Stimulated activated CD8-positive, alpha-beta memory T cell treated with anti-CD3 and anti-CD28 coated beads, Interleukin-2, amount 100 ng/mL, for 1 hour (primary cell): ENCODE data around the gene CYP11A1.
"Not testable (repeated sequence)": the region's sequence is repeated elsewhere in the genome, so short reads cannot be mapped to it uniquely, and the experiment has no call there.

ENCODE experiments used
- DNase-seq, 2 donors: peaks; one replicate each; pipeline ENCODE4 v3.0.0-alpha.2; 2020; ENCODE audit warnings: low read depth in 2 of 2

The CYP11A1 gene

DNA sequence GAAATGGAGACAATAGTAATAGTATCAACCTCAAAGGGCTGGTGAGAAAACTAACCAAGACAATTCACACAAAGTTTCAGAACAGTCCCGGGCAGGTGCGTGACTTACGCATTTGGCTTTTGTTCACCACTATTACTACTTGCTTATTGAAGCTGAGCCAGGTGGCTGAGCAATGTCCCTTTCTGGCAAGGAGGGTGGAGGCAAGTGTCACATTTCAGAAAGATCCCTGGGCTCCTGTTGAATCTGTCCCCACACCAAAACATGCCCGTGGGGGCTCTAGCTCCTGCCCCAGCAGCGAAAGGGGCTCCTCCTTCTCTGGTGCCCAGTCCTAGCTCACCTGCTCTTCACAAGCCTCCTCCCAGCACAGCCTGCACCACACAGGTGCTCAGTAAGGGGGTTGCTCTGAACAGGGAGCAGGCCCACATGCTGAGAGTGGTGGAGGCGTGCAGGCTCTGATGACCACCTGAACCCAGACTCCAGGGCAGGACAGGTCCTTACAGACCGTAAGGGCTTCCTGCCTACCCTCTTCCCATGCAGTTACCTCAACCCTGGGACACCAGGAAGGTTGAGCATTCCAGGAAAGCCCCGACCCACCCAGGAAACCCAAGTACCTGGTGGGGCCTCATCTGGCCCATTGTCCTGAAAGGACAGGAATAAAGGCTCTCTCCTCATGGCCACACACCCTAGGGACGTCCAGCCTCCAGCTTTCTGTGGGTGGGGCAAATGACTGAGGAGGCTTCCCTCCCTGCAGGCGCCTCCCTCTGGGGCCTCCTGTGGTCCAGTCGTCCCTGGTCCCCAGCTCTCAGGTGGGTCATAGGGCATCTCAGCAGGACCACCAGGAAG lies 33.7 kb upstream of the CYP11A1 start:
- no peak for DNase-seq

DNA sequence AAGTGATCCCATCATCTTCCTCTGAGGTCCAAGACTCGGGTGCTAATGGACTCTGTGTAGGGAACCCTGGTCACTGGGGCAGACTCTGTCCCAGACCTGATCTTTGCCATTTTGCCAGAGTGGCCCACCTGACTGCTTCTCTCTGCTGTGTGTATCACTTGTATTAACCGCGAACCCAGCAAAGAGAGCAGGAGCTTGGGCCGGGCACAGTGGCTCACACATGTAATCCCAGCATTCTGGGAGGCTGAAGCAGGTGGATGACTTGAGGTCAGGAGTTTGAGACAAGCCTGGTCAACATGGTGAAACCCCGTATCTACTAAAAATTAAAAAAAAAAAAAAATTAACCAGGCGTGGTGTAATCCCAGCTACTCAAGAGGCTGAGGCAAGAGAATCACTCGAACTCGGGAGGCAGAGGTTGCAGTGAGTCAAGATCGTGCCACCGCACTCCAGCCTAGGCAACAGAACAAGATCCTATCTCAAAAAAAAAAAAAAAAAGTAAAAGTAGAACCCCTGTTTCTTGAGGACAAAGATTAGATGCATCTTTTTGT lies 32.9 kb upstream of the CYP11A1 start:
- DNase-seq, result no peak

DNA sequence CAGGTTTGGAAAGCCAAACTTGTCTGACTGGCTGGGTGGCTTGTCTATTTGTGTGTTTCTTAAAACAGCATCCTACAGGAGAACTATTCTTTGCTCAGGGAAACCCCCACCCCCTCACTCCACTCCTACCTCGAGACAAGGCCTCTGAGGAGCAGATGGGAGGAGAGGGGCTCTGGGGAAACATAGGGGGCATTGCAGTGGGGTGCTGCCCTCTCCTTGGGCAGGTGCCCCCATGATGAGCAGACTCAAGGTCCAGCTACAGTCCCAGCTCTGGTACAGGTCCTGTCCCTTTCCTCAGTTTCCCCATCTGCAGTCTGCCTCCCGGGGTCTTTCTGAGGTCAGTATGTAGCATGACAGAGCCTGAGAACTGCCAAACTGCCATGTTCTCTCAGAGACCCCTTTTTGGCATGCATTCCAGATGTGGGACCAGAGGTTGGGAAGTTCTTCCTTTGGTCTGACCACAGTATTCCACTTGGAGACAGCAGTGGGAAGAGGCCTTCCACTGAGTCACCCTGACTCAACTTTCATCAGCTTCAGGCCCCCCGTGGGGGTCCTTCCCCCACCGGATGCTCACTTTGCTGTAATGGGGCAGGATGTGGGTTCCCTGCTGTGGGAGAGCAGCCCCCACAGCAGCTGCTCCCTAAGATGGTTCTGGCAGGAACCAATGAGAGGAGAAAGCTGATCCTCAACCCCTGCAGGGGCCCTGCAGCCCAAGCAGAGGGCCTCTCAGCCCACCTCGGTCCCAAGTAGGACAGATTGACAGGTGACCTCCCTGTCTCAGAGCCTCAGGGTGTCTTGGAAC lies 32.3 kb upstream of the CYP11A1 start:
- DNase-seq, result no peak

DNA sequence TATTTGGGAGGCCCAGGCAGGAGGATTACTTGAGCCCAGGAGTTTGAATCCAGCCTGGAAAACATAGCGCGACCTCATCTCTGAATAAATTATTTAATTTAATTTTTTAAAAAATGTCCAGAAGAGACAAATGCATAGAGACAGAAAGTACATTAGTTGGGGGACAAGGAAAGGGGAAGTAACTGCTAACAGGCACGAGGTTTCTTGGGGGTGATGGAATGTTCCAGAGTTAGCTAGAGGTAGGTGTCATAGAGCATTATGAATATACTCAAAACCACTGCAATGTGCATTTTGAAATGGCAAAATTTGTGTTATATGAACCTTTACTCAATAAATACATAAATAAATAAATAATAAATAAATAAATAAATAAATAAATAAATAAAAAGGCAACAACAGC lies 31.7 kb upstream of the CYP11A1 start:
- DNase-seq, result no peak

DNA sequence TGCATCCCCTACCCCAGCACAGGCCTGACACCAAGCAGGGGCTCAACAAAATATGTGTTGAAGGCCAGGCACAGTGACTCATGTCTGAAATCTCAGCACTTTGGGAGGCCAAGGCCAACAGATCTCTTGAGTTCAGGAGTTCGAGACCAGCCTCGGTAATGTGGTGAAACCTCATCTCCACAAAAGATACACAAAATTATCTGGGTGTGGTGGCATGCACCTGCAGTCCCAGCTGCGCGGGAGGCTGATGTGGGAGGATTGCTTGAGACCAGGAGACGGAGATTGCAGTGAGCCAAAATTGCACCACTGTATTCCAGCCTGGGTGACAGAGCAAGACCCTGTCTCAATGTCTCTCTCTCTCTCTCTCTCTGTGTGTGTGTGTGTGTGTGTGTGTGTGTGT lies 30.7 kb upstream of the CYP11A1 start:
- no peak for DNase-seq

DNA sequence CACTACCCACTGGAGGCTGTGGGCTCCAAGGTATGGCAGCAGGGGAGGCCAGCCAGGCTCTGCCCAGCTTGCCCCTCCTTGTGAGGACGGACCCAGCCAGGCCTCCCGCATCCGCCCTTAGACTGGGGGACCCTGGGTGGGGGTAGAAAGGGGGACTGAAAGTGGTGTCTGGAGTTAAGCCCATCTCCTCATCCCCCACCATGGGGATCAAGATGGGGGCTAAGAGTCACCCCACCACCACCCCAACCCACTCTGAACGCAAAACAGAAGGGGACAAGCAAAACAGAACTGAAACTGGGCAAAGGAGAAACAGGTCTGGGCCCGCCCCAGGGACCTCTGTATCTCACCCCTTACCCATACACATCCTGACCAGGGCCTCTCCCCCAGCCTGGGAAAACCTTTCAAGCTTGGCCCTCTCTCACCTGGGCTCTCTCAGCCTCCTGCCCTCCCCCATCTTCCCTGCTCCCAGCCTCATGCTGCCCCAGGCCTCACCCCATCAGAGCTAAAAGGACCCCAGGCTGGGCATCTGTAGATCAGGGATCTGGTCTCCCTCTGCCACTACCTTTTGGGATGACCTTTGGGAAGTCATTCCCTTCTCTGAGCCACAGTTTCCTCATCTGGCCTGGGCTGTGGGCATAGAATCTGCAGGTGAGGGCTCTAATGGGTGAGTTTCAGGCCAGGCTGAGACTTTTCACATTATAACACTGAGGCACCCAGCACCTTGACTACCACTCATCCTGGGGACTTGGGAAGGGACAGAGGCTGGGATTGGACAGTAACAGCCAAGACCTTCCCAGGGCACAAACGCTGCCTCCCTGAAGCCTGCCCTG lies 30.0 kb upstream of the CYP11A1 start:
- no peak for DNase-seq

DNA sequence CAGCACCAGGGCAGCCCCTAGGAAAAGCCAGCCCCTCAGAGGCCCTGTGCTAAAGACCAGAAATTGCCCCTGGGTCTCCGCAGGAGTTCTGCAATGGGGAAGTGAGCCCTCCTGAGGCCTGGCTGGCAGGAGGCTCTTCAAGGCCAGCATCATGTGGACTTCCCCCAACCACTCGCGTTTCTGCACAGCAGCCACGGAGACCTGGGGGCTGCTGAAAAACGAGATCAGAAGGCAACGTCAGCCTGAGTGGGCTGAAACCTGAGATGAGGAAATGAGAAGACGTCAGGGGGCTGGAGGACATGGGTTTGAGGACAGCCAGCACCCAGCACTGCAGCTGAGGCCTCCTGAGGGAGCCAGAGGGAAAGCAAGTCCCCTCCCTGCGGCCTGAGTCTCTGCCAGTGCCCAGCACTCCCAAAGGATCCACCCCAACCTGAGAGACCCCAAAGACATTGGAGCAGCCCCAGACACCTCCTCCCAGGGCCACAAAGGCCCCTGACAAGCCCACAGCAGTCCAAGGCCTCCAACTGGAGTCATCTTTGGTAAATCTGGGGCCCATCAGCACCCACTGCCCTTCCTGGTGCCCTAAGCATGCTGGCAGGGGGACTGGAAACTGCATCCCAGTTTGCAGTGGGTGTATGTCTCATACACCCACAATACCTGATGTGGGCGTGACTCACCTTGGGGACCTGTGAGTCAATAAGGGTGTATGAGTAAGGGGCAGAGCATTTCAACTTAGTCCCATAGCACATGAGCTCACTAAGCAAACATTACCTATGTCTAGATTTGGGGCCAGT lies 29.2 kb upstream of the CYP11A1 start:
- no peak for DNase-seq

DNA sequence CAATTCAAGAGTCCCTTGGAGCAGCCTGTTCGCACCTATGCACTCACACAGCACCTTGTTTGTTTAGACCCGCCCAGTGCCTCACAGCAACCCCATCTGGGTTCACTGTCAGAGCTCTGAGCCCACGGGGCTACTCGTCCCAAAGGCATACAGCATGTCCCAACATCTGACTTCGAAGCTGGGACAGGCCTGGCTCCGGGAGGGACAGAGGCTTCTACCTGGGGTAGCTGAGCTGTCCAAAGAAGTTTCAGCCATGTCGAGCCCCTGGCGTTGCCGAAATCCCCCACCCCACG lies 28.6 kb upstream of the CYP11A1 start:
- DNase-seq, result no peak

DNA sequence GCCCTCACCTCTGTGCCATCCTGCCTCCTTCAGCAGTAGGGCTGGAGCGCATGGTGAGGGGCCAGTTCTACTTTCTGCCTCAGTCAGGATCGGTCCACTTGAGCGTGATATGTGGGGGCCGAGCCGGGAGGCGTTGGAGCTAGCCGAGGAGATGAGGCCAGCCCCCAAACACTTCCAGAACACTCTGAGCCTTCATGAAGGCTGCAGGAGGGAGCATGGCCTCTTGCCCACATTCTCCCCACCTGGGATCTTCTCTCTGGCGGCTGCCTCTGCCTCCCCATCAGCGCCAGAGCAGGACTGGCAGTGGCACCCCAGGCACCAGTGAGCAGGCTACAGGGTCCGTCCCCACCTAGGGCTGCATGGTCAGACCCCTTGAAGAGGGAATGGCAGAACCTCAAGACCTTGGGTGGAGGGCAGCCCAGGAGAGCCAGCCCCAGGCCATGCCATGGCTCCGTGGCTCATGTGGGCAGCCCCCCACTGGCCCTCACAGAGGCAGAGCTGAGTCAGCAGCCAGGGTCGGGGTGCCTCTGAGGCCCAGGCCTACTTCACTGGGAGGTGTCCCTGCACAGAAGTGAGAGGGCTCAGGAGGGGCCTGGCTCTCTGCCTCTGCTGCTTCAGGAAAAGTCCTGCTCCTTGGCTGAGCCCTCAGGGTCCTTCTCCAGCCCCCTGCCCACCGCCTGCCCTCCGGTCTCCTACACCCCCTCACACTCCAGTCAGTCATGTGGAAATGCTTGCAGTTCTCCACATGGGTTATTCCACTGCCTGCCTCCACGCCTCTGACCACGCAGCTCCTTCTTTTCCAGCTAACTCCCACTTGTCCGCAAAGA lies 28.1 kb upstream of the CYP11A1 start:
- DNase-seq, result no peak

DNA sequence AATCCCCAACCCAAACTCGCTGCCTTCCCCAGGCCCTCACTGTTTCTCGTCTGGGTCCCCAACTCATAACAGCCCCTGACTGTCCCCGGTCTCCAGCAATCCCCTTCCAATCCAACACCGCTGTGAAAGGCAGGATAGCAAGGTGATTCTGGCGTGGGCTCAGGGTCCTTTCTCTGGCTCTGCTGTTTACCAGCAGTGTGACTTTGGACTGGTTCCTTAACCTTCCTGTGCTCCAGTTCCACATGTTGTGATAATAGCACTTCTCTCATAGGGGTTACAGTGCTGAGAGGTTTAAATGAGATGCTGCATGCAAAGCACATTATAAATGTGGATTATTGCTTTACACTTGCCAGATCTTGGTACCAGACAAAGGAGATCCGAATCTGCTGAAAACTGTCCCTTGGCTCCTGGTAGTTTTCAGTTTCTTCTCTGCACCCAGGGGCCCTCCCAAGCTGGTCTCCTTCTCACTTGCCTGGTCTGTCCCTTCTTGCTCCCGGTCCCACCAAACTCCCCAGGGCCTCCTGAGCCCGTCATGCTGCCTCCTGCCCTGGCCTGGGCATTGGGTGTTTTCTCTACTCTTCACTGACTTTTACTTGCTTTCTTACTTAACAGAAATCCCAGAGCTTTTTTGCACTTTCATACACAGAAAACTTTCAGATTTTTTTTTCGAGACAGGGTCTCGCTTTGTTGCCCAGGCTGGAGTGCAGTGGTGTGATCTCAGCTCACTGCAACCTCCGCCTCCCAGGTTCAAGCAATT lies 26.8 kb upstream of the CYP11A1 start:
- no peak for DNase-seq

DNA sequence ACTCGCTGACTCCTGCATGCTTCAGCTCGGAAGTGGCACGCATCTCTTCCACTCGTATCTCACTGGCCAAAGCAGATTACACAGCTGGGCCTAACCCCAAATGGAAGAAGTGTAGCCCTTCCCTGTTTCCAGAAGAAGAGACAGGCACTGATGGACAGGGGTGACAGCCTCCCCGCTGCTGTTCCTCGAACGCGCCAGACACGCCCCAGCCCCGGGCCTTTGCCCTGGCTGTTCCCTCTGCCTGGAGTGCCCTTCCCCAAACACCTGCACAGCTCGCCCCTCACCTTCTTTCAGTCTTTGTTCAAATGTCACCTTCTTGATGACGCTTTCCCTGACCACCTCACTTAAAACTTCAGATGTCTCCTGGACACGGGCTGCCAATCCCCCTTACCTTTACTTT lies 26.0 kb upstream of the CYP11A1 start:
- DNase-seq, result no peak

DNA sequence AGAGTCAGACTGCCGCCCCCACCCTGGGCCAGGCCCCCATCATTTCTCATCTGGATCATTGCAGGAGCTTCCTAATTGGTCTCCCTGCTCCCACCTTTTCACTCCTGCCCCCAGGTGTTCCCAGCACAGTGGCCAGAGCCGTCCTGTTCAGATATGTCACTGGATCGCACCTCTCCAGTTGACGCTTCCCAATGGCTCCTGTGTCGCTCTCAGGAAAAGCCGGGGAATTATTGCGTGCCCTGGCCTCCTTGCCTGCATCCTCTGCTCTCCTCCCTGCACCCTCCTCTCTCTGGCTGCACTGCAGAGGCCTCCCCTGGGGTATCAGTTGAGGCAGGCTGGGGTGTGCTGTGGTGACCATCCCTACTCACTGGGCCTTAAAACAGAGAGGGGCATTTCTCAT lies 25.5 kb upstream of the CYP11A1 start:
- no peak for DNase-seq

DNA sequence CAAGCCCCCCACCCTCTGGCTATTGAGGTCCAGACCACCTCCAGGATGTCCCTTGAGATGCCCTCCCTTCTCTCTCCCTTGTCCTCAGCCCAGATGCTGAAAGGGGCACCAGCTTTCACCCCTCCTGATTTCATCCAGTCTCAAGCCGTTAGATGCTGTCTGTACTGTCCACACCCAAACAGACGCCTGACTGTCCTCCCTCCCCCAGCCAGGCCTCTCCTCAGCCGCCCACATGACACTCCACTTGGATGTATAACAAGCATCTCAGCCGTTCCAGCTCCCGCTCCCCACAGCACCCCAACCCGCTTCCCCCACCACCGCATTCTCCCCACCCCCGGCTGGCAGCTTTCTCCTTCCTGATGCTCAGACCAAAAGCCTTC lies 25.0 kb upstream of the CYP11A1 start:
- DNase-seq, result no peak

DNA sequence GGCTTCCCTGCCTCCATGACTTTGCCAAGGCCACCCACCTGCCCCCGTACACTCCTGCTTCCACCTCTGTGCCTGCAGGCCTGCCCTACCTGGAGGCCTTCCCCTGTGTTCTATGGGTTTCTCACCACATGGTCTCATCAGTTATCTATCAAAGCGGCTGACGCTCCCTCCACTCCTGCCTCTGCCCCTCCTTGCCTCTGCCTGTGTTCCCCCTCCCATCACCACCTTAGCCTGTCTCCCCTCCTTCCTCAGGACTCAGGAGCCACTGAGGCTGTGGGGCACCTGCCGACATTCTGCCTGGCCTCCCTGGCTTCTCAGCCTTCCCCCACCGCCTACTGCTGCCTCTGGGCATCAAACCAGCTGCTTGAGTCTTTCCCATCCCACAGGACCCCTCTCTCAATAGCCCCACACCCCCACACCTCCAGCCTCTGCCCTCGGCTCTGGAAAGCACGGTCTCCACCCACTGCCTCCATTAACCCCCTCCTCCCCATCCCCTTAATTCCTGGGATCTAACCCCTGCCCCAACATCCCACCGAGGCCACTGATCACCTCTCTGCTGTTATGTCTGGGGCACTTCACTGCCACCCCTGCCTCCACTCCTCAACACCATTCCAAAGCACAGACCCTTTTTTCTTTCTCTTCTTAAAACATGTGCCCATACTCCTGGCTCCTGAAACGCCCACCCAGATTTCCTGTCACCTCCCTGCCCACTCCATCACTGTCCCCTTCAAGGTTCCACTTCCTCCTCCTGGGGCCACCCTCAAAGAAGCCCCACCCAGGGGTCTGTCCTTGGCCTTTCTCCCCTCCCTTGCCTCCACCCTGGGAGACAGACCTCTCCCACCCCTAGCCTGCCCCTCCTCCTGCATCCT lies 24.4 kb upstream of the CYP11A1 start:
- no peak for DNase-seq

DNA sequence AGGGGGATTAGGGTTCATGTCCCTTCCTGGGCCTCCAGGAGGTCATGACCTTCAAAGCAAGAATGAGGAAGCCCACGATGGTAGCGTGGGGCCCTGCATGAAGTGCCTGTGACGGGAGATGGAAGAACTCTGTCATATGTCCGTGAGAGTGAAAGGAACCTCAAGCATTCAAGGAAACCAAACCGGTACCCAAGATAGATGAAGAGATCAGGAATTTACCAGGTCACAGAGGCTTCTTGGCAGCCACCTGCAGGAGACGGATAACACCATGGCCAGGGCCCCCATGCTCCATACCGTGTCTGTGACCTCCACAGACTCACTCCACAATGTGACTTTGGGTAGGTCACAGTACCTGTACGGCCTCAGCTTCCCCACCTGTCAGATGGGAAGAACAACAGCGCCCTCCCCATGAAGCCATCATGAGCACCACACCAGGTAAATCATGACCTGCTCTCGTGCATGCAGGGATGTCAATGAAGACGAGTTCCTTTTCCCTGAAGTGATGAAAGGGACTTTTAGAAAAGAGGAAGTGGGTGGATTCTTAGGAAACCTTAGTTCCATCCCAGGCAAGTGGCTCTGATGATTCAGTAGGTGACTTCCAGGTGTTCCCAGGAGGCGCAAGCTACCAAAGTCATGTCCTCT lies 23.3 kb upstream of the CYP11A1 start:
- no peak for DNase-seq

DNA sequence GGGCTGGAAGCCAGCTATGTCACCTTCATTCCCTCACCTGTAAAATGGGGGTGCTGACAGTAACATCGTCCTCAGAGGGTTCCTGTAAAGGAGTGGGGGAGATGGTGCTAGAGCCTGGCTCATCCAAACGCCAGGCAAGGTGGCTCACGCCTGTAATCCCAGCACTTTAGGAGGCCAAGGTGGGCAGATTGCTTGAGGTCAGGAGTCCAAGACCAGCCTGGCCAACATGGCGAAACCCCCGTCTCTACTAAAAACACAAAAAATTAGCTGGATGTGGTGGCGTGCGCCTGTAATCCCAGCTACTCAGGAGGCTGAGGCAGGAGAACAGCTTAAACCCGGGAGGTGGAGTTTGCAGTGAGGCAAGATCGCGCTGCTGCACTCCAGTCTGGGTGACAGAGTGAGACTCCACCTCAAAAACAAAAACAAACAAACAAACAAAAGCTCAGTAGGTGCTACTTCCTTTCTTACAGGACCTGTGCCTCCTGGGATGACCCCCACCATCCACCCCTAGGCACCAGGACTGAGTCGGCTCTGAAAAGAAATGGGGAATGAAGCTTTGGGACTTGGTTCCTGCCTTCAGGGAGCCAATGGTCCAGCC lies 22.7 kb upstream of the CYP11A1 start:
- not testable (repeated sequence) for DNase-seq

DNA sequence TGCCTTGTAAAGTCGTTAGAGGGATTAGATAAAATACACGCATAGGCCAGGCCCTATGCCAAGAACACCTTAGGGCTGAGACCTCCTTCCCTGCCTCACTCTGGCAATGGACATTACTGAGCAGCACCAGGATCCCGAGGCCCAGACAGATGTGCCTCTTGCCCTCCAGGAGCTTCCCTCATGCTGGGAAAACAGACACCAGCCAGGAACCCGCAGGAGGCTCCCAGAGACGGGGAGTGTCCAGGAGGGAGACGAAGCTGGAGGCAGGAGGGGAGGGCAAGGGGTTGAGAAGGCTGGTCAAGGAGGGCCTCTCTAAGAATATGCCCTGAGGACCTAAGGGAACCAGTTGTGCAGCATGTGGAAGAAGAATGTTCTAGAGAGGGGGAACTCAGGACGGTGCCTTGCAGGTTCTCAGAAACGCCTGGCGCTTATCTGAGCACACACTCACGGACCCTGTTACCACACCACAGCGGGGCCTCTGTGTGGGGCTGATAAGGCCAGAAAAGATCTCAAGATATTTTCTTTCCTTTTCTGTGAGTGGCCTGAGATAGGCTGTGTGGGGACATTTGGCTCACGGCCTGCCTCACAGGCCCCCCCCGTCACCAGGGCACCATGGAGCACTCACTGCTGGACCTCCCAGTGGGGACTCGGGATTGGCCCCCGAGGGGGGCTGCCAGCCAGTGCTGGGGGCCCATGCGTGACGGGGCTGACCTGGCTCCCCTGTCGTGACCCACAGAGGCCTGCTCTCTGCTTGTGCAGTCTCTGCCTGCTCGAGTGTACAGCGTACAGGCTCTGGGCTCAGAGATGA lies 22.0 kb upstream of the CYP11A1 start:
- no peak for DNase-seq
